Limb (tissue), 2 donors: ENCODE measurements around the gene PARD3B.

Experiments
- DNase-seq, 2 donors: peaks; one replicate each; pipeline ENCODE4 v3.0.0-alpha.2; 2016; ENCODE audit errors: extremely low spot score in 2 of 2

The PARD3B gene

DNA sequence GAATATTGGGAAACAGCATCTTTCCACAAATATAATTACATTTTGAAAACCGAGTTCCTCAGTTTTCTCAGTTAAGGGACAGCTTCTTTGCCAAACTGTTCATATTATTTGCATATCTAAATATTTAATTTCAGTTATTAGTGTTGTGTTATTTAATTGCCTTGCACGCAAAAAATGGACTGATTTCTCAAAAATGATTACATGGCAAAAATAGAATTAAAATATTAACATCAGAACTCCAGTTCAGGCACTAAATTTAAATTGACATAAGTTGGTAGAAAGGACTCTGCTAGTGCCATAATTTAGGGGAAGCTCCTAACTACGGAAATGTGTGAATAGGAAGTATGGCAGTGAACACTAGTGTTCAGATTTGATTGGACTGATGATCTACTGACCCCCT is 209.6 kb downstream of the PARD3B start:
- no peak for DNase-seq

GRCh38 chr2:204763974-204764703 is 218.9 kb downstream of the PARD3B start:
- no peak for DNase-seq

DNA sequence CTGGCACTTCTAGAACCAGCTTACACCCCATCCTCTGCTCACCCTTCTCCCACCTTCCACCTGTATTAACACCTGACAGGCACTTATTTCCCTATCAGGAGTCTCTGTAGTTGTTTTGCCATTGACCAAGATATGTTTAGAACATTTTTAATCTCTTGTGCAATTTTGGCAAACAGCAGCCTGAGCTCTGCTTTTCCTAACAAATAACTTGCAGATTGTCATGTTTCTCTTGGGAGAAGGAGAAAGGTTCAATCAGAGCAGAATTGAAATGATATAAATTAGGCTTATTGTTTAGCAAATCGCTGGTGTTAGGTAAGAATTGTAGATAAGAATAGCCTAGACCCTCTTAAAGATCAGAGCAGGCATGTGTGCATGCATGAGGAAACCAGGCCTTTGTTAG is 225.5 kb downstream of the PARD3B start:
- DNase-seq = no peak

GRCh38 chr2:204771721-204772120 is 226.4 kb downstream of the PARD3B start:
- DNase-seq = no peak

- DNase-seq = no peak
Observed at GRCh38 chr2:204772546-204772945, 227.3 kb downstream of the PARD3B start.

DNA sequence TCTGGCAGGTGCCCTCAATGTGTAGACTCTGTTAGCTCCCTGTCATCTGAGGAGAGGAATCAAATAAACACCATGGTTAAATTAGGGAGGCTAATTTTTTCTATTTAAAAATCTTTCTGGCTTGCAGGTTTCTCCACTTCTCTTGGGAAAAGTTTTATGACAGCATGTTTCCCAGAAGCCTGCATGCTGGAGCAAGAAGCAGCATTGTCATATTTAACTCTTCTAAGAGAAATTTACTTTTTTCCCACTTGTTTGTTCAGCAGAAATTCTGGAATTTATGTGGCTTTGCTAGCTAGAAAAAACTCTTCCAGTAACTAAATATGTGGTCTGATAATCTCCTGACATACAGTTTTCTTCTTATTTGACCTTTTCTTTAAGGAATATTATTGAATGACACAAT is 230.5 kb downstream of the PARD3B start:
- peak in 1 of 2 donors; percentile 10 for DNase-seq

DNA sequence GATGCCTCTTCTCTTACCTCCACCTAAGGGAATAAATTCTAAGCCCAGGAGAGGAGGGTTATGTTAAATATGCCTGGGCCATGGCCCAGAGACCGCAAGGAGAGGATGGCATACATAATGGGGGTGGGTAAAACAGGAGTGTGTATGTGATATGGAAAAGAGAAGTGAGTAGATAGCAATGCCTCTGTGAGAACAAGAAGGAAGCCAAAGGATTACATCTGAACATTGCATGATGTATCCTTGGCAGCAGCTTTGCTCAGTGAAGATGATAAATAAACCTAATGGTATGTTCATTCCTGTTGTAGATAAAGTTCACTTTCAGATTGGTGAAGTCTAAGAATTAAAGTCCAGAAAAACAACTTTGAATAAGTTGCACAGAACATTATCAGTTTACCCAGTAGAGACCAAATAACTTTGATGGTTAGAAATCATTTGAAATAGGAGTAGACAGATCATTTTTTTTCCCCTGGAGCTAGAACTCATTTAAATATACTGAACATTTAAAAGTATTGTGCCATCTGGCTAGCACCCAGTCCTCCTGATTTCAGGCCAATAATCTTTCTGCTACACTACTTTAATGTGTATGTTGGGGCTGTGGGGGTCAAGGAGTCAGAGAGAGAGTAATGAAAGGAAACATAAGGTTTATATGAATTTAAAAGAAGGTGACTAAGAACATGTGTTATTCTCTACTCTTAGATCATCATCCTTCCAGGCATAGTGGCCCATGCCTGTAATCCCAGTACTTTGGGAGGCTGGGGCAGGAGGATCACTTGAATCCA is 231.7 kb downstream of the PARD3B start:
- peak in 1 of 2 donors; percentile 16 for DNase-seq

DNA sequence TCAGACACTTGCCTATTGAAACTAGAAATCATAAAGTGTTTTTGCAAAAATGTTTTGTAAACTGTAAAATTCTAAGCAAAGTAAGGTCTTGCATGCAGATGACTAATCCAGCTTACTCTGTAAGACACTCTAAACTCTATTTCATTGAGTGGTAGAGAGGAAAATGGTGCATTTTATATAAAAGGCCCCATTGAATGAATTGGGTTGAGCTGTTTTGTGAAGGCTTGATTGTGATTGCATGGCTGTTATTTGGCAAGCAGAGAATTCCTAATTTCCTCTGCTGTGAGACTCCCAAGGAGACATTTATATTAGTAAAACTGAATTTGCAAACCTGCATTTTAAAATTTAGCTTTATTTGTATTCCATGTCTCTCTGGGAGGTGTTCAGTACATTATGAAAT is 234.5 kb downstream of the PARD3B start:
- DNase-seq = no peak

DNA sequence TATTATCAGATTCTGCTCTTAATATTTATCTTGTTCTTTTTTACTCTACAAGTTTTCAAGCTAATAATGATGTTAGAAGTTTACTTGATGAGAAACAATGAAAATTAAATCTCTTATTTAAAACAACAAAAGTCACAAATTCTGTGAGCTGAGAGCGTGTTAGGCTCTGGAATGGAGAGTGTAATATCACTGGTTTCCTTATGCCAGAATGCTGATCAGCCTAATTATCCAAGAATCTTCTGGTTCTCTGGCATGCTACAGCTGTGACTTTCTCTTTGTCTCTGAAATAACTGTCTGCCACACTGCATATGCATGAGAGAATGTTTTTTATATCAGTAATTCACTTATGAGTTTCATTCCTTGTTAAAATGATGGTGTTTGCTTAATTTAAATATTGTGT is 236.7 kb downstream of the PARD3B start:
- no peak for DNase-seq

DNA sequence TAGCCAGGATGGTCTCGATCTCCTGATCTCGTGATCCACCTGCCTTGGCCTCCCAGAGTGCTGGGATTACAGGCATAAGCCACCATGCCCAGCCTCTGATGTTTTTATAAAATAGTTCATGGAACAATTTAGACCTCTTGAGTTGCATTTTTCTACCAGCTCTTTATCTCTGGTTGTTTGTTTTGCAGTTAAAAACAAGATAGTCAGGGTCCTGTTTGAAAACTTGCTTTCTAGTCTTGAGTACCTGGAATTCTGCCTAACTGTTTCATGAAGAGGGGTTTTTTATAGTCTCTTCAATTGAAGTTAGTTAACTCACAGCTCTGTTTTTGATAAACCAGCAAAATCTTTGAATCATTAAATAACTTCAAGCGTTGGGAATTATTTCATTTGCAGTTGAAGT is 244.8 kb downstream of the PARD3B start:
- DNase-seq = no peak

DNA sequence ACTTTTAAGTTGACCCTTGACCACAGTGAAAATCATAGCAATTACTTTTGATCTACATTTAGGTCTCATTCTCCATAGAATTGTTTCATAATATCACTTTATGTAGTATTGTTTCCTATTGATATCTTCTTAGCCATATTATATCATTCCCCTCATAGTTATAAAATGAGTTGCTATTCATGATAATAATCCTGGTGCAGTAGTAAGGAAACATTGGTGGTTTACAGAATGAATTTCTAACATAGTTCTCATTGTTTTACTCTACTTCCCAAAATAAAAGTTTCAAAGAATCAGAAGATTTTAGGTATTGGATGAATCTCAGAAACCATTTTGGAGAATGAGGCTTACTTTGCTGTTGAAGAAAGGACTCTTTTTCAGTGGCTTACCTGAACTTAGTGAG is 246.0 kb downstream of the PARD3B start:
- DNase-seq = no peak

- DNase-seq = no peak
Observed at GRCh38 chr2:204794624-204795023, 249.3 kb downstream of the PARD3B start.

- no peak for DNase-seq
Observed at GRCh38 chr2:204795156-204795555, 249.9 kb downstream of the PARD3B start.

DNA sequence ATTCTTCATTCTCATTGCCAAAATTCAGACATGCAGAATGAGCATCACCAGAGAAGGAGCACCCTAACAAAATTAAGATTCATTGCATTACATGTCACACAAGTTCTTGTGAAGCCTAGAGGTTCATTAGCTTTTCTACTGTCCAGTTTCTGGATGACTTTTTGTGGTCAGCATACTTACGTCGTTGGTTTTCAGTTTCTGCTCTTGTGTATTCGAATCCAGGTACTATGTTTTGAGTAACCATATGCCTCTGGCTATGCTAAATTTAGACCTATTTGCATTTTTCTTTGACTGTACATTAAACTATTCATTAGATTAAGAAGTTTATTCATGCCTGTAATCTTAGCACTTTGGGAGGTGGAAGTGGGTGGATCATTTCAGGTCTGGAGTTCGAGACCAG is 251.3 kb downstream of the PARD3B start:
- no peak for DNase-seq

DNA sequence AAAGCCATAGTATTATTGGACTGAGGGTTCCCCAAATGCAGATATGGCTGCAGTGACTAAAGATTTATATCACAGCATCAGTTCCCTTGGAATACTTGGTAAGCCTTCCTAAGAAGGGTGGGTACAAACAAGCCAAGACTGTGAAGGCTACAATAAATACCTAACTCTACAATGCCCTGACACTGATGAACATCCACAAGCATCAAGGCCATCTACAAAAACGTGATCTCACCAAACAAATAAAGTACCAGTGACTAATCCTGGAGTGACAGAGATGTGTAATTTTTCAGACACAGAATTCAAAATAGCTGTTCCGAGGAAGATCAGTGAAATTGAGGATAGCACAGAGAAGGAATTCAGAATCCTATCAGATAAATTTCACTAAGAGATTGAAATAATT is 254.5 kb downstream of the PARD3B start:
- DNase-seq = no peak

- DNase-seq = no peak
Observed at GRCh38 chr2:204808494-204808893, 263.2 kb downstream of the PARD3B start.

DNA sequence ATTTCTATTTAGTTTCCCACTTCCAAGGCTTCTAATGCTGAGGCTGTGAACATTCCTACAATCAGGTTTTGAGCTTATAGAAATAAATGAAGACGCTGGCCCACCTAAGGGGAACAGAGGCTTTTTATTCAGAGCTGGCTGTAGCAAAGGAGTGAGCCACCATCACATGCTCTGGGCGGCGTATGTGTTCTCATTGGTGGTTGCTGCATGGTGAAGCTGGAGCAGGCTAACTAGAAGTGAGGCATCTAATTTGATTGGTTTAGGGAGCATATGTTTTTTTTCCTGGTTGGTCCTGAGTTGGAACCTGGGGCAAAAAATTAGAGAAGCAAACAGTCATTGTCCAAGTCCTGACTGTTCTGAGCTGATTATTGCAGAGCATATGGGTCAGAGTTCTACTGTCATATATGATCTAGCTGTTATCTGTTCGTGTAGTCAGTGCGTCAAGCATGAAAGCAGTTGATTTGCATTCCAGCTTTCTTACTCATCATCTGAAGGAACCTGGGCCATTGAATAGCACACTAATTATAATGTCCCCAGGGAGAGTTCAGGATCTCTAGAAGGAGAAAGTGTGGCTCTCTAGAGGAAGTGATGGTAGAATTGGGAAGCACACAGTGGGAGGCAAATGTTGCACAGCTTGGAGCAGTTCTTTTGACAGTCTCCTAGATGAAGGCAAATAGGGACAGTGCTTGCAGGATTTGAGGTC is 279.6 kb downstream of the PARD3B start:
- no peak for DNase-seq

- DNase-seq = no peak
Observed at GRCh38 chr2:204825681-204826080, 280.4 kb downstream of the PARD3B start.

GRCh38 chr2:204827701-204828590 is 282.7 kb downstream of the PARD3B start:
- no peak for DNase-seq

GRCh38 chr2:204834716-204835384 is 289.6 kb downstream of the PARD3B start:
- DNase-seq = no peak

DNA sequence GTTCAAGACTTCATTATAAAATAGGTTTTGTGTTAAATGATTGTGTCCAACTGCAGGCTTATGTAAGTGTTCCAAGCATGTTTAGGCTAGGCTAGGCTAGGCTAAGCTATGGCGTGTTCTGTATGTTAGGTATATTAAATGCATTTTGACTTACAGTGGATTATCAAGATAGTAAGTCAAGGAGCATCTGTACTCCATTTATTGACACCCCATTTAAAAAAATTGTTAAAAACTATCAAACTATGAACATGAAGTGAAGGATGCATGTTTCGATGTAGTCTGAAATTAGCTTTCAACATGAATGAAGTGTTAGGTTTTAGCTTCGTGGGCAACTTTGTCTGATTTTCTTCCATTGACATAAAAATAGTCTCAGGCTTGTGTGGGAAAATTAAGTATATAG is 290.5 kb downstream of the PARD3B start:
- DNase-seq = no peak
